ENCODE data around the gene SEC23IP. TPM values are rescaled to one million over a fixed set of nuclear protein-coding genes. Genes with fewer than 3 reads are reported as not detected.
A peak's percentile ranks its signal among the peaks of the same experiment; 100 is the strongest.
"Not testable (repeated sequence)": the region's sequence is repeated elsewhere in the genome, so short reads cannot be mapped to it uniquely, and the experiment has no call there.

SEC23IP gene
- polyA plus RNA-seq (ENCODE audit: insufficient read length in 4 of 4): 10 to 100 TPM; 64.6 to 85.9 (median 72.4) TPM

- peak; percentile 87 to 91 (median 90) for DNase-seq (ENCODE audit: low read depth in 4 of 4, low spot score in 3 of 4)
Observed at GRCh38 chr10:119892188-119893065, at the start of gene SEC23IP. Gene SEC23IP, plus strand, starts transcription at chr10:119892730. Its CDS starts 53 bp downstream, at chr10:119892783.

- no peak for DNase-seq (ENCODE audit: low read depth in 4 of 4, low spot score in 3 of 4)
Observed at GRCh38 chr10:119845656-119846055, 46.9 kb upstream of the SEC23IP start.

- DNase-seq (ENCODE audit: low read depth in 4 of 4, low spot score in 3 of 4): no peak
Observed at GRCh38 chr10:119849031-119849789, 43.3 kb upstream of the SEC23IP start.

- no peak for DNase-seq (ENCODE audit: low read depth in 4 of 4, low spot score in 3 of 4)
Observed at GRCh38 chr10:119849944-119850343, 42.6 kb upstream of the SEC23IP start.

GRCh38 chr10:119852277-119852676, 40.3 kb upstream of the SEC23IP start:
- no peak for DNase-seq (ENCODE audit: low read depth in 4 of 4, low spot score in 3 of 4)

GRCh38 chr10:119852822-119853221, 39.7 kb upstream of the SEC23IP start:
- no peak for DNase-seq (ENCODE audit: low read depth in 4 of 4, low spot score in 3 of 4)

GRCh38 chr10:119853574-119853973, 39.0 kb upstream of the SEC23IP start:
- DNase-seq (ENCODE audit: low read depth in 4 of 4, low spot score in 3 of 4): no peak

GRCh38 chr10:119858063-119858462, 34.5 kb upstream of the SEC23IP start:
- no peak for DNase-seq (ENCODE audit: low read depth in 4 of 4, low spot score in 3 of 4)

GRCh38 chr10:119859420-119860258, 32.9 kb upstream of the SEC23IP start:
- DNase-seq (ENCODE audit: low read depth in 4 of 4, low spot score in 3 of 4): peak in 1 of 4 donors; percentile 2

GRCh38 chr10:119860866-119861607, 31.5 kb upstream of the SEC23IP start:
- no peak for DNase-seq (ENCODE audit: low read depth in 4 of 4, low spot score in 3 of 4)

GRCh38 chr10:119862524-119862923, 30.0 kb upstream of the SEC23IP start:
- no peak for DNase-seq (ENCODE audit: low read depth in 4 of 4, low spot score in 3 of 4)

GRCh38 chr10:119863951-119864565, 28.5 kb upstream of the SEC23IP start:
- DNase-seq (ENCODE audit: low read depth in 4 of 4, low spot score in 3 of 4): no peak

- DNase-seq (ENCODE audit: low read depth in 4 of 4, low spot score in 3 of 4): no peak
Observed at GRCh38 chr10:119865699-119866240, 26.8 kb upstream of the SEC23IP start.

GRCh38 chr10:119867317-119867716, 25.2 kb upstream of the SEC23IP start:
- no peak for DNase-seq (ENCODE audit: low read depth in 4 of 4, low spot score in 3 of 4)

GRCh38 chr10:119869398-119869797, 23.1 kb upstream of the SEC23IP start:
- not testable (repeated sequence) for DNase-seq (ENCODE audit: low read depth in 4 of 4, low spot score in 3 of 4)

GRCh38 chr10:119871881-119872609, 20.5 kb upstream of the SEC23IP start:
- no peak for DNase-seq (ENCODE audit: low read depth in 4 of 4, low spot score in 3 of 4)

- no peak for DNase-seq (ENCODE audit: low read depth in 4 of 4, low spot score in 3 of 4)
Observed at GRCh38 chr10:119872610-119872859, 20.0 kb upstream of the SEC23IP start, which contains the start of gene MCMBP. Gene MCMBP, minus strand, starts transcription at chr10:119872843. Its CDS starts 259 bp downstream, at chr10:119872584.

GRCh38 chr10:119872860-119873681, 19.5 kb upstream of the SEC23IP start:
- peak; percentile 78 to 84 (median 80) for DNase-seq (ENCODE audit: low read depth in 4 of 4, low spot score in 3 of 4)
